ENCODE results near the gene THSD7B.

The THSD7B gene

GRCh38 chr2:137387044-137387443, 621.7 kb downstream of the THSD7B start:
- no peak overlapping the region for H3K27ac ChIP-seq
- TF ChIP-seq CTCF (conservative IDR thresholded peaks at IDR 0.05) = no peak

GRCh38 chr2:137405496-137405895, 640.2 kb downstream of the THSD7B start:
- TF ChIP-seq CTCF (conservative IDR thresholded peaks at IDR 0.05) = no peak

GRCh38 chr2:137411585-137411984, 646.2 kb downstream of the THSD7B start:
- no peak overlapping the region for H3K27ac ChIP-seq
- TF ChIP-seq CTCF (conservative IDR thresholded peaks at IDR 0.05) = no peak

More at GRCh38 chr2:137405496-137405895, 640.2 kb downstream of the THSD7B start:
- H3K27ac ChIP-seq = no peak overlapping the region

- no peak overlapping the region for H3K27ac ChIP-seq
- no peak for TF ChIP-seq CTCF (conservative IDR thresholded peaks at IDR 0.05)
These were observed 655.4 kb downstream of the THSD7B start for GRCh38 chr2:137420744-137421143.

GRCh38 chr2:137435162-137435561, 669.8 kb downstream of the THSD7B start:
- H3K27ac ChIP-seq = no peak overlapping the region

GRCh38 chr2:137437386-137437785, 672.0 kb downstream of the THSD7B start:
- TF ChIP-seq CTCF (conservative IDR thresholded peaks at IDR 0.05) = no peak
- H3K27ac ChIP-seq = no peak overlapping the region

More at GRCh38 chr2:137435162-137435561, 669.8 kb downstream of the THSD7B start:
- no peak for TF ChIP-seq CTCF (conservative IDR thresholded peaks at IDR 0.05)

GRCh38 chr2:137444970-137445369, 679.6 kb downstream of the THSD7B start:
- no peak for TF ChIP-seq CTCF (conservative IDR thresholded peaks at IDR 0.05)
- no peak overlapping the region for H3K27ac ChIP-seq
